Activated T-cell treated with anti-CD3 and anti-CD28 coated beads, Interleukin-2, amount 50 U/mL, for 4 hours (primary cell): Measurements from ENCODE around the gene LRRC75B. TPM values are rescaled to one million over a fixed set of nuclear protein-coding genes. Genes with fewer than 3 reads are reported as not detected.
"Not testable (repeated sequence)": the region's sequence is repeated elsewhere in the genome, so short reads cannot be mapped to it uniquely, and the experiment has no call there.

ENCODE experiments used
- ATAC-seq, 2 donors: fragments of 200-7000 bp; cut with Tn5 transposase; one replicate each; pipeline ENCODE4 v1.10.0; 2021
- DNase-seq: peaks from one replicate; pipeline ENCODE4 v3.0.0-alpha.2; 2020
- H3K27me3 Mint-ChIP-seq: one replicate; pipeline ENCODE4 v1.8.0; 2021; ENCODE audit warnings: low read depth, mixed read lengths
- H3K36me3 Mint-ChIP-seq: one replicate; pipeline ENCODE4 v1.8.0; 2022; ENCODE audit warnings: mixed read lengths; ENCODE audit not compliant: insufficient read depth
- H3K4me1 Mint-ChIP-seq: one replicate; pipeline ENCODE4 v1.8.0; 2021; ENCODE audit warnings: low read depth, mixed read lengths
- H3K4me3 Mint-ChIP-seq: one replicate; pipeline ENCODE4 v1.8.0; 2021; ENCODE audit warnings: mild to moderate bottlenecking, moderate library complexity, mixed read lengths
- H3K9me3 Mint-ChIP-seq: one replicate; pipeline ENCODE4 v1.8.0; 2021; ENCODE audit warnings: mixed read lengths
- total RNA-seq, 3 donors: library from RNA; stranded (reverse); gene quantifications; one replicate each; pipeline ENCODE4 v1.2.1, GENCODE V29; 2021

LRRC75B gene
- total RNA-seq, 3 donors from 2014 or later: 0.54 to 0.92 (median 0.56) TPM

- H3K27me3 Mint-ChIP-seq, DNase-seq, H3K36me3 Mint-ChIP-seq, ATAC-seq, H3K9me3 Mint-ChIP-seq: not testable (repeated sequence)
- Mint-ChIP-seq H3K4me1 (peaks cover 18% of the 10 kb centered on the region), H3K4me3 (peak overlapping the region; percentile 94)
Observed at GRCh38 chr22:24608327-24608726, 15.5 kb upstream of the LRRC75B start.

GRCh38 chr22:24607429-24607983 lies 14.6 kb upstream of the LRRC75B start:
- Mint-ChIP-seq H3K4me1 (peaks cover 21% of the 10 kb centered on the region), H3K4me3 (peak overlapping the region; percentile 94)
- not testable (repeated sequence) for H3K27me3 Mint-ChIP-seq, H3K36me3 Mint-ChIP-seq, H3K9me3 Mint-ChIP-seq
- peak; percentile 85 to 87 for ATAC-seq
- DNase-seq: peak; percentile 50

GRCh38 chr22:24606340-24606739 lies 13.5 kb upstream of the LRRC75B start:
- ATAC-seq: not testable (repeated sequence)

GRCh38 chr22:24603770-24604629 lies 11.1 kb upstream of the LRRC75B start:
- Mint-ChIP-seq H3K4me3 (peak overlapping the region; percentile 51), H3K4me1 (peaks cover 23% of the 10 kb centered on the region)
- not testable (repeated sequence) for DNase-seq, H3K9me3 Mint-ChIP-seq, H3K27me3 Mint-ChIP-seq, H3K36me3 Mint-ChIP-seq
- peak; percentile 12 to 19 for ATAC-seq

More at GRCh38 chr22:24606340-24606739, 13.5 kb upstream of the LRRC75B start:
- H3K36me3 Mint-ChIP-seq, H3K9me3 Mint-ChIP-seq, DNase-seq, H3K27me3 Mint-ChIP-seq: not testable (repeated sequence)
- Mint-ChIP-seq H3K4me3 (peak overlapping the region; percentile 29), H3K4me1 (peaks cover 23% of the 10 kb centered on the region)

- not testable (repeated sequence) for ATAC-seq, H3K9me3 Mint-ChIP-seq, H3K27me3 Mint-ChIP-seq, DNase-seq, H3K36me3 Mint-ChIP-seq
- Mint-ChIP-seq H3K4me1 (peaks cover 23% of the 10 kb centered on the region), H3K4me3 (peak within 1 kb of the TSS; percentile 51)
Observed at GRCh38 chr22:24602847-24603769, 10.2 kb upstream of the LRRC75B start, which contains the start of gene GGT1. TSS of gene GGT1 (plus strand) at chr22:24603193. CDS start at chr22:24611082, 7,889 bp downstream.

GRCh38 chr22:24602105-24602749 lies 9.4 kb upstream of the LRRC75B start:
- H3K4me1 Mint-ChIP-seq: peaks cover 19% of the 10 kb centered on the region
- H3K36me3 Mint-ChIP-seq, H3K9me3 Mint-ChIP-seq, DNase-seq, H3K4me3 Mint-ChIP-seq, ATAC-seq, H3K27me3 Mint-ChIP-seq: not testable (repeated sequence)

GRCh38 chr22:24601217-24602104 lies 8.6 kb upstream of the LRRC75B start:
- peaks cover 2% of the 10 kb centered on the region for H3K27me3 Mint-ChIP-seq
- ATAC-seq: no peak
- no peak for DNase-seq
- peaks cover 17% of the 10 kb centered on the region for H3K4me1 Mint-ChIP-seq
- H3K9me3 Mint-ChIP-seq: no peaks in the 10 kb centered on the region
- no peak overlapping the region for H3K4me3 Mint-ChIP-seq
- H3K36me3 Mint-ChIP-seq: no peaks in the 10 kb centered on the region

- H3K4me3 Mint-ChIP-seq, ATAC-seq, H3K36me3 Mint-ChIP-seq, H3K27me3 Mint-ChIP-seq, H3K9me3 Mint-ChIP-seq, DNase-seq: not testable (repeated sequence)
- H3K4me1 Mint-ChIP-seq: peaks cover 17% of the 10 kb centered on the region
Observed at GRCh38 chr22:24599958-24600715, 7.3 kb upstream of the LRRC75B start.

GRCh38 chr22:24599514-24599913 lies 6.6 kb upstream of the LRRC75B start:
- ATAC-seq: no peak
- Mint-ChIP-seq H3K27me3 (peaks cover 2% of the 10 kb centered on the region), H3K36me3 (no peaks in the 10 kb centered on the region), H3K4me3 (no peak overlapping the region), H3K4me1 (peaks cover 17% of the 10 kb centered on the region), H3K9me3 (no peaks in the 10 kb centered on the region)
- DNase-seq: no peak

GRCh38 chr22:24597076-24597475 lies 4.2 kb upstream of the LRRC75B start:
- not testable (repeated sequence) for ATAC-seq, H3K27me3 Mint-ChIP-seq, H3K4me1 Mint-ChIP-seq, H3K36me3 Mint-ChIP-seq, H3K4me3 Mint-ChIP-seq, H3K9me3 Mint-ChIP-seq, DNase-seq

- ATAC-seq (no peak), DNase-seq (no peak)
- Mint-ChIP-seq H3K27me3 (peaks cover 9% of the 10 kb centered on the region), H3K36me3 (no peaks in the 10 kb centered on the region), H3K4me1 (peaks cover 4% of the 10 kb centered on the region), H3K4me3 (no peak overlapping the region), H3K9me3 (no peaks in the 10 kb centered on the region)
Observed at GRCh38 chr22:24595863-24596262, 3.0 kb upstream of the LRRC75B start.

GRCh38 chr22:24595228-24595627 lies 2.4 kb upstream of the LRRC75B start:
- H3K9me3 Mint-ChIP-seq: no peaks in the 10 kb centered on the region
- peaks cover 4% of the 10 kb centered on the region for H3K4me1 Mint-ChIP-seq
- ATAC-seq (no peak), DNase-seq (no peak)
- H3K36me3 Mint-ChIP-seq: no peaks in the 10 kb centered on the region
- H3K27me3 Mint-ChIP-seq: peaks cover 13% of the 10 kb centered on the region
- no peak overlapping the region for H3K4me3 Mint-ChIP-seq
